PC-3 (cell line): Measurements from ENCODE around the gene LTB. TPM values are rescaled to one million over a fixed set of nuclear protein-coding genes. Genes with fewer than 3 reads are reported as not detected.

Experiments used
- ATAC-seq: fragments of 200-7000 bp; cut with Tn5 transposase; 2 replicates; pipeline ENCODE4 v1.9.1; 2020; ENCODE audit warnings: mild to moderate bottlenecking, moderate library complexity
- BruUV-seq: library from RNA; stranded (reverse); fragments of 400-500 nt; replicated peaks from 2 replicates; lab custom pipeline; 2021; lab: Mats Ljungman, UMichigan
- CTCF ChIA-PET: fragments of 300-600 bp; sonication (Branson Sonifier 250); formaldehyde crosslinking; loops from one replicate; lab custom pipeline; 2022; ENCODE audit warnings: antibody characterized with exemption; lab: Charles Lee
- POLR2A ChIA-PET: fragments of 300-600 bp; sonication (Branson Sonifier 250); formaldehyde crosslinking; loops from one replicate; lab custom pipeline; 2022; ENCODE audit warnings: antibody characterized with exemption; ENCODE audit not compliant: unreplicated experiment; lab: Charles Lee
- DNase-seq: peaks from one replicate; pipeline ENCODE4 v3.0.0-alpha.2; 2015
- H2AFZ ChIP-seq: fragments of 300-600 bp; sonication (generic); 2 replicates; pipeline ENCODE4 v1.6.0; 2016; ENCODE audit warnings: antibody characterized with exemption, low read length
- H3F3A ChIP-seq: fragments of 300-600 bp; sonication (generic); one replicate; pipeline ENCODE4 v1.6.0; 2017; ENCODE audit warnings: antibody characterized with exemption, low read length, control low read depth, mild to moderate bottlenecking; ENCODE audit not compliant: unreplicated experiment
- H3K27ac ChIP-seq: fragments of 300-600 bp; sonication (generic); 2 replicates; pipeline ENCODE4 v1.5.1; 2016; ENCODE audit warnings: mild to moderate bottlenecking, low read length
- H3K27me3 ChIP-seq: fragments of 300-600 bp; sonication (generic); 2 replicates; pipeline ENCODE4 v1.6.1; 2016; ENCODE audit warnings: low read length, mixed read lengths
- H3K36me3 ChIP-seq: fragments of 300-600 bp; sonication (generic); 2 replicates; pipeline ENCODE4 v1.6.1; 2016; ENCODE audit warnings: low read depth, mixed run types, low read length, mixed read lengths
- H3K4me1 ChIP-seq: fragments of 300-600 bp; sonication (generic); 2 replicates; pipeline ENCODE4 v1.5.1; 2016; ENCODE audit warnings: low read length; ENCODE audit not compliant: insufficient read depth
- H3K4me2 ChIP-seq: fragments of 300-600 bp; sonication (generic); 2 replicates; pipeline ENCODE4 v1.6.0; 2016; ENCODE audit warnings: low read length
- H3K4me3 ChIP-seq: fragments of 300-600 bp; sonication (generic); 2 replicates; pipeline ENCODE4 v1.5.1; 2016; ENCODE audit warnings: mild to moderate bottlenecking, low read length, mixed read lengths
- H3K79me2 ChIP-seq: fragments of 300-600 bp; sonication (generic); 2 replicates; pipeline ENCODE4 v1.6.1; 2017; ENCODE audit warnings: low read length, mixed read lengths
- H3K9ac ChIP-seq: fragments of 300-600 bp; sonication (generic); 2 replicates; pipeline ENCODE4 v1.6.0; 2016; ENCODE audit warnings: mild to moderate bottlenecking, low read length
- H3K9me2 ChIP-seq: fragments of 300-600 bp; sonication (generic); replicated peaks from 2 replicates; pipeline ENCODE4 v1.6.1; 2016; ENCODE audit warnings: mixed run types, low read length, mixed read lengths
- H3K9me3 ChIP-seq: fragments of 300-600 bp; sonication (generic); 2 replicates; pipeline ENCODE4 v1.6.1; 2016; ENCODE audit warnings: low read length, mixed read lengths
- H4K20me1 ChIP-seq: fragments of 300-600 bp; sonication (generic); 2 replicates; pipeline ENCODE4 v1.6.1; 2016; ENCODE audit warnings: low read length, mixed read lengths
- EZH2 ChIP-seq: fragments of 300-600 bp; sonication (generic); IDR thresholded peaks from one replicate; pipeline ENCODE4 v1.6.1; 2017; ENCODE audit warnings: antibody characterized with exemption, mild to moderate bottlenecking, low read length; ENCODE audit not compliant: unreplicated experiment
- EZH2phosphoT487 ChIP-seq: fragments of 300-600 bp; sonication (generic); IDR thresholded peaks from 2 replicates; pipeline ENCODE4 v1.6.1; 2018; ENCODE audit warnings: mild to moderate bottlenecking, antibody characterized with exemption, low read length, borderline replicate concordance
- intact Hi-C: fragments of 100-400 bp; cut with micrococcal nuclease; formaldehyde crosslinking; loops from 2 replicates; pipeline ENCODE4 v1.9.0; 2023
- total RNA-seq: library from RNA; depleted of rRNA; stranded (reverse); fragments of >200 nt; gene quantifications from 2 replicates; pipeline ENCODE4 v1.2.3, GENCODE V29; 2014
- TF ChIP-seq, protein P1 (sequence below): fragments of 300-600 bp; sonication (generic); conservative IDR thresholded peaks from 2 replicates; pipeline ENCODE4 v1.5.1; 2017; ENCODE audit warnings: antibody characterized with exemption, low read depth, mild to moderate bottlenecking, low read length

Gene LTB
- total RNA-seq, 1 experiment from 2014 or later: 1.5 TPM

DNA sequence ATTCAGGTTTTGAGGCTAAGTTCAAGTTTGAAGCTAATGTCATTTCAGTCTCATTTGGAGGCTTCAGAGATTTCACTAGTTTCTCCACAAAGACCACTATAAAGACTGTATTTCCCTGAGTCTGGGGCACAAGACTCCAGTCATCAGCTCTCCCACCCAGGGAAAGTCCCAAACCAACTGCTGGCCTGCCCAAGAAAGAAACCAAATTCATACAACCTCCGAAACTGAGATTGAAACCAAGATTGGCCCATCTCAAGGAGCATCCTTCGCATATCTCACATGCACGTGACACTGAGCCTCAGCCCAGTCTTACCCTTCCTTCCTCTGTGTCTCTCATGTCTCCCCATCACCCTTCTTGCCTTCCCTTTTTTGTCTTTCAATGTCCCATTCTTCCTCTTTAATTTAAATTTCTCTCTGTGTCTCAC, 13.7 kb downstream of the LTB start:
- Histone ChIP-seq H3K27ac (no peak overlapping the region), H3K36me3 (no peaks in the 10 kb centered on the region), H3K9ac (no peak overlapping the region), H3F3A (no peaks in the 10 kb centered on the region), H4K20me1 (no peaks in the 10 kb centered on the region), H3K9me2 (no peaks in the 10 kb centered on the region), H3K79me2 (no peaks in the 10 kb centered on the region), H2AFZ (no peak overlapping the region), H3K4me3 (no peak overlapping the region), H3K27me3 (no peaks in the 10 kb centered on the region), H3K4me2 (no peak overlapping the region), H3K4me1 (no peaks in the 10 kb centered on the region), H3K9me3 (no peaks in the 10 kb centered on the region)
- TF ChIP-seq, protein P1, sequence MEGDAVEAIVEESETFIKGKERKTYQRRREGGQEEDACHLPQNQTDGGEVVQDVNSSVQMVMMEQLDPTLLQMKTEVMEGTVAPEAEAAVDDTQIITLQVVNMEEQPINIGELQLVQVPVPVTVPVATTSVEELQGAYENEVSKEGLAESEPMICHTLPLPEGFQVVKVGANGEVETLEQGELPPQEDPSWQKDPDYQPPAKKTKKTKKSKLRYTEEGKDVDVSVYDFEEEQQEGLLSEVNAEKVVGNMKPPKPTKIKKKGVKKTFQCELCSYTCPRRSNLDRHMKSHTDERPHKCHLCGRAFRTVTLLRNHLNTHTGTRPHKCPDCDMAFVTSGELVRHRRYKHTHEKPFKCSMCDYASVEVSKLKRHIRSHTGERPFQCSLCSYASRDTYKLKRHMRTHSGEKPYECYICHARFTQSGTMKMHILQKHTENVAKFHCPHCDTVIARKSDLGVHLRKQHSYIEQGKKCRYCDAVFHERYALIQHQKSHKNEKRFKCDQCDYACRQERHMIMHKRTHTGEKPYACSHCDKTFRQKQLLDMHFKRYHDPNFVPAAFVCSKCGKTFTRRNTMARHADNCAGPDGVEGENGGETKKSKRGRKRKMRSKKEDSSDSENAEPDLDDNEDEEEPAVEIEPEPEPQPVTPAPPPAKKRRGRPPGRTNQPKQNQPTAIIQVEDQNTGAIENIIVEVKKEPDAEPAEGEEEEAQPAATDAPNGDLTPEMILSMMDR: no peak
- TF ChIP-seq EZH2 (no peak), EZH2phosphoT487 (no peak)
- CTCF ChIA-PET: no interaction called here
- BruUV-seq: no TSS peak
- POLR2A ChIA-PET: no interaction called here
- no peak for ATAC-seq
- DNase-seq: no peak
- intact Hi-C loops: no loop called here

DNA sequence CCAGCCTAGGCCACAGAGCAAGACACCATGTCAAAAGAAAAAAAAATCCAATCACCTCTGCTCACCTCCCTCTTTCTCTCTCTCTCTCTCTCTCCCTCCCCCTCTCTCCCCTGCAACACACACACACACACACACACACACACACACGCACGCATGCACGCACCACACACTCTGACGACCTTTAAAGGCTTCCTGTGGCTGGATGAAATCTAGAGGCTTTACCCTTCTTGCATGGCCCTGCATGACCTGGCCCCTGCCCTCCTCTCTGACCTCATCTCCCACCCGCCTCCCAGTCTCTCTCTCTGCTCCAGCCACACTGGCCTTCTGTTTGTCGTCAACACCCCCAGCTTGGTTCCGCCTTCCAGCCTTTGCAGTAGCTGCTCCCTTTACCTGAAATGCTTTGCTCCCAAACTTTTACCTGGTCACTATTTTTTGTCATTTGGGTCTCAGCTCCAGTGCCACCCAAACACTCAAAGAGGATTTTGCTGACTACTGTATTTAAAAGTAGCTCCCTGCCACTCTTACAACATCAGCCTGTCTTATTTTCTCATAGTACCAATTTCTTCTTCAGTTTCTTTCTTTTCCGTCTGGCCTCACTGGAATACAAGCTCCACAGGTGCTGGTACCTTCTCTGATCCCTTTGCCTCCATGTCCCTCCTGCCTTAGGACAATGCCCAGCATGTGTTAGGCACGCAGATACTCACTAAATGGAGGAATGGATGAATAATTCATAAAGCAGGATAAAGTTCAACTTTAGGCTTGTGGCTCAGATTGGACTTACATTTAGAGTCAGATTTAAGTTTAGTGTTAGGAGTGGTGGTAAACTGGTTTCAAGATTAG, 14.5 kb downstream of the LTB start:
- H3K36me3 ChIP-seq: no peaks in the 10 kb centered on the region
- no peaks in the 10 kb centered on the region for H4K20me1 ChIP-seq
- no peak overlapping the region for H3K27ac ChIP-seq
- peaks cover 6% of the 10 kb centered on the region for H3K4me1 ChIP-seq
- CTCF ChIA-PET: no interaction called here
- H3K9me2 ChIP-seq: no peaks in the 10 kb centered on the region
- H3K79me2 ChIP-seq: no peaks in the 10 kb centered on the region
- POLR2A ChIA-PET: no interaction called here
- DNase-seq (no peak), ATAC-seq (no peak)
- no TSS peak for BruUV-seq
- intact Hi-C loops: no loop called here
- no peaks in the 10 kb centered on the region for H3K27me3 ChIP-seq
- H3K4me2 ChIP-seq: no peak overlapping the region
- no peak overlapping the region for H3K4me3 ChIP-seq
- no peak overlapping the region for H2AFZ ChIP-seq
- no peaks in the 10 kb centered on the region for H3K9me3 ChIP-seq
- no peak overlapping the region for H3K9ac ChIP-seq
- H3F3A ChIP-seq: no peaks in the 10 kb centered on the region
- TF ChIP-seq EZH2phosphoT487 (no peak), EZH2 (no peak)
- TF ChIP-seq, protein P1: no peak

DNA sequence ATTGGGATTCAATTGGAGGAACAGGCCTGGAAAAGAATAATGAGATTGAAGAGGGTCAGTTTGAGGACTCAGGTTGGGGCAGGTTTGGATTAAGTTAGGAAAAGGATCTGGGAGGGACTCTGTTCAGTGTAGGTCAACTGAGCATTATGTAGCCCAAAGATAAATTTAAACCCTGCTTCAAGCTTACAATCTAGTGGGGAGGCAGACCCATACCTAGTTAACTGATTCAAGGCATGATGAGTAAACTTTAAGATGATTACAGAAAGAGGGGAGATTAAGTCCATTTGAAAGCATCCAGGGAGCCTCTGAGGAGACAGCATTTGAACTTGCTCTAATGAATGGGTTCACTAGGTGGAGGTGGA, 21.5 kb downstream of the LTB start:
- Histone ChIP-seq H3K4me2 (peak overlapping the region; percentile 17; the same call in 1 of the 2 replicates), H3K9me2 (no peaks in the 10 kb centered on the region), H3K79me2 (no peaks in the 10 kb centered on the region), H2AFZ (no peak overlapping the region), H3K4me3 (no peak overlapping the region), H3K9ac (no peak overlapping the region), H3K9me3 (no peaks in the 10 kb centered on the region), H3K27me3 (no peaks in the 10 kb centered on the region), H3K4me1 (peaks cover 23% of the 10 kb centered on the region), H3K36me3 (peaks cover 9% of the 10 kb centered on the region; the same call in 1 of the 2 replicates), H3K27ac (peak overlapping the region; percentile 45), H3F3A (no peaks in the 10 kb centered on the region), H4K20me1 (no peaks in the 10 kb centered on the region)
- ATAC-seq (no peak), DNase-seq (no peak)
- POLR2A ChIA-PET: interaction anchor here (0.6 kb wide), 1 partner anchor 62 kb away, joined by 3 read pairs; no protein-coding TSS in a partner anchor
- intact Hi-C loops: no loop called here
- no TSS peak for BruUV-seq
- TF ChIP-seq, protein P1: no peak
- TF ChIP-seq EZH2phosphoT487 (no peak), EZH2 (no peak)
- CTCF ChIA-PET: no interaction called here
